Colonic mucosa (tissue), 4 donors: Measurements from ENCODE around the gene SNURF. TPM values are rescaled to one million over a fixed set of nuclear protein-coding genes. Genes with fewer than 3 reads are reported as not detected.
"Not testable (repeated sequence)": the region's sequence is repeated elsewhere in the genome, so short reads cannot be mapped to it uniquely, and the experiment has no call there.

Experiments
- DNase-seq: peaks from one replicate; pipeline ENCODE4 v3.0.0-alpha.2; 2020
- H3K27ac ChIP-seq: fragments of 200-600 bp; one replicate; pipeline ENCODE4 v1.8.0; 2021
- H3K27me3 ChIP-seq: fragments of 200-600 bp; one replicate; pipeline ENCODE4 v1.8.0; 2021
- H3K36me3 ChIP-seq: fragments of 200-600 bp; one replicate; pipeline ENCODE4 v1.8.0; 2021
- H3K4me1 ChIP-seq: fragments of 200-600 bp; one replicate; pipeline ENCODE4 v1.8.0; 2021; ENCODE audit warnings: mild to moderate bottlenecking
- H3K4me3 ChIP-seq: fragments of 200-600 bp; one replicate; pipeline ENCODE4 v1.8.0; 2021
- H3K9ac ChIP-seq, 2 donors: one replicate each; pipeline ENCODE4 v1.7.0; 2013; ENCODE audit warnings: control low read depth in 2 of 2, low read depth in 2 of 2, low read length in 2 of 2
- H3K9me3 ChIP-seq: fragments of 200-600 bp; one replicate; pipeline ENCODE4 v1.8.0; 2021
- CTCF ChIP-seq: fragments of 200-600 bp; IDR thresholded peaks from one replicate; pipeline ENCODE4 v1.8.0; 2022; ENCODE audit warnings: antibody characterized with exemption, mild to moderate bottlenecking
- intact Hi-C: fragments of 100-400 bp; cut with DNase I; formaldehyde crosslinking; loops from one replicate; pipeline ENCODE4 v1.14.1; 2022
- total RNA-seq, 2 donors: library from RNA; stranded (reverse); fragmentation: NEBNext Ultra II Directional in 1 of 2; extraction: Animal tissue kit (Norgen Biotek cat#: 25700) in 1 of 2; gene quantifications; one replicate each; pipeline ENCODE4 v1.2.1, GENCODE V29; 2021
- donor health status: healthy.
- donor health status: DM: no; HTN: no; CAD: no.
- donor health status: DM: no; HTN: no; CAD: no.

Gene SNURF
- 1 to 10 TPM; 1.2 to 6.8 TPM for total RNA-seq

GRCh38 chr15:24954783-24955530, at the start of gene SNURF, which contains the start of gene SNRPN:
TSS of gene SNURF (plus strand) at chr15:24954987. CDS start at chr15:24955049, 62 bp downstream.
TSS of gene SNRPN (plus strand) at chr15:24954987. CDS start at chr15:24974454, 19,467 bp downstream.
- no peak for TF ChIP-seq CTCF
- Histone ChIP-seq H3K36me3 (no peaks in the 10 kb centered on the region), H3K9ac (peak within 1 kb of the TSS; percentile 67 to 90), H3K27me3 (no peaks in the 10 kb centered on the region), H3K4me3 (peak within 1 kb of the TSS; percentile 50), H3K9me3 (no peaks in the 10 kb centered on the region), H3K4me1 (no peaks in the 10 kb centered on the region), H3K27ac (peak within 1 kb of the TSS; percentile 71)
- intact Hi-C loops: loop anchor here (10.0 kb wide), 1 partner anchor 480 kb away; the partner anchor contains the start of gene UBE3A
- peak; percentile 71 for DNase-seq

- intact Hi-C loops: no loop called here
- Histone ChIP-seq H3K27ac (no peak overlapping the region), H3K9ac (no peak overlapping the region), H3K4me3 (no peak overlapping the region), H3K27me3 (no peaks in the 10 kb centered on the region), H3K36me3 (no peaks in the 10 kb centered on the region), H3K4me1 (no peaks in the 10 kb centered on the region), H3K9me3 (no peaks in the 10 kb centered on the region)
- TF ChIP-seq CTCF: no peak
- no peak for DNase-seq
Measured at GRCh38 chr15:24916305-24917009, 38.3 kb upstream of the SNURF start.

GRCh38 chr15:24917431-24917830, 37.4 kb upstream of the SNURF start:
- no peaks in the 10 kb centered on the region for H3K27me3 ChIP-seq
- no peak overlapping the region for H3K27ac ChIP-seq
- intact Hi-C loops: no loop called here
- no peaks in the 10 kb centered on the region for H3K36me3 ChIP-seq
- no peaks in the 10 kb centered on the region for H3K9me3 ChIP-seq
- DNase-seq: no peak
- H3K4me3 ChIP-seq: no peak overlapping the region
- no peak overlapping the region for H3K9ac ChIP-seq
- H3K4me1 ChIP-seq: no peaks in the 10 kb centered on the region
- no peak for TF ChIP-seq CTCF

GRCh38 chr15:24919446-24919845, 35.3 kb upstream of the SNURF start:
- Histone ChIP-seq H3K27me3 (no peaks in the 10 kb centered on the region), H3K9ac (no peak overlapping the region), H3K4me1 (no peaks in the 10 kb centered on the region), H3K4me3 (no peak overlapping the region), H3K9me3 (no peaks in the 10 kb centered on the region), H3K36me3 (no peaks in the 10 kb centered on the region), H3K27ac (no peak overlapping the region)
- intact Hi-C loops: no loop called here
- TF ChIP-seq CTCF: no peak
- no peak for DNase-seq

- H3K4me3 ChIP-seq, H3K9me3 ChIP-seq, intact Hi-C loops, H3K9ac ChIP-seq, H3K36me3 ChIP-seq, H3K27ac ChIP-seq, H3K4me1 ChIP-seq, H3K27me3 ChIP-seq, DNase-seq: not testable (repeated sequence)
Measured at GRCh38 chr15:24922781-24923180, 32.0 kb upstream of the SNURF start.

GRCh38 chr15:24924153-24924552, 30.6 kb upstream of the SNURF start:
- Histone ChIP-seq H3K9me3 (no peaks in the 10 kb centered on the region), H3K27ac (no peak overlapping the region), H3K4me3 (no peak overlapping the region), H3K4me1 (no peaks in the 10 kb centered on the region), H3K27me3 (no peaks in the 10 kb centered on the region), H3K9ac (no peak overlapping the region), H3K36me3 (no peaks in the 10 kb centered on the region)
- DNase-seq: no peak
- no peak for TF ChIP-seq CTCF
- intact Hi-C loops: no loop called here
